ENCODE data around the gene MALRD1.
"Not testable (repeated sequence)": the region's sequence is repeated elsewhere in the genome, so short reads cannot be mapped to it uniquely, and the experiment has no call there.

Gene MALRD1

GRCh38 chr10:19488592-19489280 lies 440.1 kb downstream of the MALRD1 start:
- DNase-seq (ENCODE audit: low read depth in 1 of 2, low spot score in 1 of 2): no peak

GRCh38 chr10:19491166-19491565 lies 442.6 kb downstream of the MALRD1 start:
- no peak for DNase-seq (ENCODE audit: low read depth in 1 of 2, low spot score in 1 of 2)

- no peak for DNase-seq (ENCODE audit: low read depth in 1 of 2, low spot score in 1 of 2)
Measured at GRCh38 chr10:19493917-19494316, 445.3 kb downstream of the MALRD1 start.

GRCh38 chr10:19497026-19497425 lies 448.4 kb downstream of the MALRD1 start:
- DNase-seq (ENCODE audit: low read depth in 1 of 2, low spot score in 1 of 2): no peak

GRCh38 chr10:19498393-19499290 lies 450.0 kb downstream of the MALRD1 start:
- DNase-seq (ENCODE audit: low read depth in 1 of 2, low spot score in 1 of 2): no peak

- no peak for DNase-seq (ENCODE audit: low read depth in 1 of 2, low spot score in 1 of 2)
Measured at GRCh38 chr10:19499291-19499770, 450.7 kb downstream of the MALRD1 start.

- DNase-seq (ENCODE audit: low read depth in 1 of 2, low spot score in 1 of 2): no peak
Measured at GRCh38 chr10:19500959-19501358, 452.4 kb downstream of the MALRD1 start.

GRCh38 chr10:19505320-19506312 lies 457.0 kb downstream of the MALRD1 start:
- DNase-seq (ENCODE audit: low read depth in 1 of 2, low spot score in 1 of 2): no peak

- DNase-seq (ENCODE audit: low read depth in 1 of 2, low spot score in 1 of 2): not testable (repeated sequence)
Measured at GRCh38 chr10:19510005-19510732, 461.6 kb downstream of the MALRD1 start.

- DNase-seq (ENCODE audit: low read depth in 1 of 2, low spot score in 1 of 2): no peak
Measured at GRCh38 chr10:19518109-19518508, 469.5 kb downstream of the MALRD1 start.

- no peak for DNase-seq (ENCODE audit: low read depth in 1 of 2, low spot score in 1 of 2)
Measured at GRCh38 chr10:19518632-19519031, 470.0 kb downstream of the MALRD1 start.

GRCh38 chr10:19531324-19531723 lies 482.7 kb downstream of the MALRD1 start:
- DNase-seq (ENCODE audit: low read depth in 1 of 2, low spot score in 1 of 2): no peak

GRCh38 chr10:19532411-19532810 lies 483.8 kb downstream of the MALRD1 start:
- no peak for DNase-seq (ENCODE audit: low read depth in 1 of 2, low spot score in 1 of 2)

GRCh38 chr10:19541299-19541698 lies 492.7 kb downstream of the MALRD1 start:
- no peak for DNase-seq (ENCODE audit: low read depth in 1 of 2, low spot score in 1 of 2)

- no peak for DNase-seq (ENCODE audit: low read depth in 1 of 2, low spot score in 1 of 2)
Measured at GRCh38 chr10:19546224-19546623, 497.6 kb downstream of the MALRD1 start.

- DNase-seq (ENCODE audit: low read depth in 1 of 2, low spot score in 1 of 2): no peak
Measured at GRCh38 chr10:19549503-19549902, 500.9 kb downstream of the MALRD1 start.

GRCh38 chr10:19556666-19557065 lies 508.1 kb downstream of the MALRD1 start:
- DNase-seq (ENCODE audit: low read depth in 1 of 2, low spot score in 1 of 2): no peak

GRCh38 chr10:19561181-19561580 lies 512.6 kb downstream of the MALRD1 start:
- DNase-seq (ENCODE audit: low read depth in 1 of 2, low spot score in 1 of 2): no peak

- DNase-seq (ENCODE audit: low read depth in 1 of 2, low spot score in 1 of 2): no peak
Measured at GRCh38 chr10:19563388-19564141, 515.0 kb downstream of the MALRD1 start.

- DNase-seq (ENCODE audit: low read depth in 1 of 2, low spot score in 1 of 2): no peak
Measured at GRCh38 chr10:19570120-19570519, 521.5 kb downstream of the MALRD1 start.

Measured in activated T-helper 1 cell treated with anti-CD3 and anti-CD28 coated beads, Interleukin-2, amount 50 U/mL, for 16 hours (primary cell).